GM12874 (cell line): ENCODE data around the gene ABCG8.

Source experiments
- CTCF ChIP-seq: IDR thresholded peaks from 2 replicates; pipeline ENCODE4 v1.5.1; 2011; ENCODE audit warnings: low read depth, mild to moderate bottlenecking, control low read depth, low read length, moderate library complexity; ENCODE audit not compliant: insufficient read depth

The ABCG8 gene

GRCh38 chr2:43931293-43931692, 92.5 kb downstream of the ABCG8 start:
- no peak for TF ChIP-seq CTCF
